Keratinocyte (primary cell): ENCODE measurements around the gene FLVCR2.

Experiments
- CTCF ChIP-seq, 3 experiments: IDR thresholded peaks in 1 of 3; conservative IDR thresholded peaks in 1 of 3; optimal IDR thresholded peaks in 1 of 3; 2 replicates in 2 of 3; 3 replicates in 1 of 3; pipeline versions ENCODE3 to v1.5.1; 2011; ENCODE audit warnings: low read length in 3 of 3, mild to moderate bottlenecking in 3 of 3, moderate library complexity in 2 of 3, control low read depth in 1 of 3, inconsistent platforms in 1 of 3; ENCODE audit not compliant: insufficient read depth in 2 of 3; ENCODE audit errors: extremely low read depth in 1 of 3
- EZH2 ChIP-seq: IDR thresholded peaks from one replicate; pipeline ENCODE4 v1.6.1; 2012; ENCODE audit warnings: inconsistent platforms, mild to moderate bottlenecking, low read length, moderate library complexity

- no peak for TF ChIP-seq CTCF (optimal IDR thresholded peaks at IDR 0.05 in 1 of 3, IDR thresholded peaks at IDR 0.05 in 1 of 3, conservative IDR thresholded peaks at IDR 0.05 in 1 of 3; ENCODE audit: extremely low read depth in 1 of 3, insufficient read depth in 2 of 3, low read length in 3 of 3)
- TF ChIP-seq EZH2, result no peak
Observed at GRCh38 chr14:75615200-75615599, 36.8 kb downstream of the FLVCR2 start.
